Left hindlimb (tissue), 1 donor: ENCODE results near the gene GJA5.

Source experiments
- DNase-seq: peaks from one replicate; pipeline ENCODE4 v3.0.0-alpha.2; 2018

The GJA5 gene

DNA sequence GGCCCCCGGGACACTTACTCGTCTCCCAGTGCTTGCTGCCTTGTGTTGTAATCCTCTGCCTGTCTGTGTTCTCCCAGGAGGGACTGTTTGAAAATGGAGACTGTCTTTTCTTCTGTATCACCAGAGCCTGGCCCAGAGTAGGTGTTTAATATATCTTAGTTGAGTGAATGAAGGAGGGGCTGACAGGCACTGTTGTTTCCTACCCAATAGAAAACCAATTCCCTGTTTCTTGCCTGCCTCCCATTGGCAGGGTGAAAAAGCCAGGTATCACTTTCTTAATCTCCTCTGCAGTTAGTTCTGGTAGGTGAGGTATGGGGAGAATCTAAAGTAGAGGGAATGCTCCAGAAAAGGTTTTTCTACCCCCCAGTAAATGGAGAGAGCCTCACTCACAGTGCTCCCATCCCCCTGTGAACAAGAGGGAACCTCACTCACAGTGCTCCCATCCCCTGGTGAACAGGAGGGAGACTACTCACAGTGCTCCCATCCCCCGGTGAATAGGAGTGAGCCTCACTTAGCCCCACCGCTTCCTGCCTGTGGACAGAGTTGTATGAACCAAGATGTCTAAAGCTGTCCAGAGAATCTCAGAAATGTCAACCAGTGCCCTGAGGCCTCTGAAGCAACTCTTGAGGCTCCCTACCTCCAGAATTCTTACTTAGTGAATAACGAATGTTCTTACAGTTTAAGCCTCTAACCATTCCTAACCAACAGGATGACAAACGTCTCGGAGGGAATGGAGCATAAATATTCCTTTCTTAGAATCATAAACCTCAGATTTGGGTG lies at the start of gene GJA5:
Gene GJA5 (minus strand): TSS at position 122 of the 780 bp plus-strand sequence. CDS start 1,364 bp downstream, outside the sequence.
- DNase-seq, result no peak

DNA sequence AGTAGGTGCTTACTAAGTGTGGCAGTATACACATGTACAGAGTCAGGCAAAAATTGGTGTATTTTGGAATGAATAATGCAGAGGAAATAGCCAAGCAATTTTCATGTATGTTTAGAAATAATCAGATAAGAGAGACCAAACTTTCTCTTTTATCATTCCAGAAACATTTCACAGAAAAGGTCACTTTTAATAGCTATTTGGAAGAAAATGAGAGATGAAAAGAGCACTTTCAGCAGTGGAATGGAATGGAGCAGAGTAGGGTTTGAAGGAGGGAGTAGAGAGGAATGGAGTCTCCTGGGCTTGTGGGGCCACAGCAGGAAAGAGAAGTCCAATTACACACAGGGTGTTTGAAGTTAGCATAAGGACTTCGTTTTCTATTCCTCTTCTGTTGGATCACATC lies 48.8 kb upstream of the GJA5 start:
- DNase-seq, result no peak

- DNase-seq, result no peak
Measured at GRCh38 chr1:147808025-147808424, 47.6 kb upstream of the GJA5 start.

- DNase-seq, result no peak
Measured at GRCh38 chr1:147807405-147807804, 47.0 kb upstream of the GJA5 start.

GRCh38 chr1:147804942-147805723 lies 44.7 kb upstream of the GJA5 start:
- no peak for DNase-seq

GRCh38 chr1:147800804-147801203 lies 40.4 kb upstream of the GJA5 start:
- no peak for DNase-seq

DNA sequence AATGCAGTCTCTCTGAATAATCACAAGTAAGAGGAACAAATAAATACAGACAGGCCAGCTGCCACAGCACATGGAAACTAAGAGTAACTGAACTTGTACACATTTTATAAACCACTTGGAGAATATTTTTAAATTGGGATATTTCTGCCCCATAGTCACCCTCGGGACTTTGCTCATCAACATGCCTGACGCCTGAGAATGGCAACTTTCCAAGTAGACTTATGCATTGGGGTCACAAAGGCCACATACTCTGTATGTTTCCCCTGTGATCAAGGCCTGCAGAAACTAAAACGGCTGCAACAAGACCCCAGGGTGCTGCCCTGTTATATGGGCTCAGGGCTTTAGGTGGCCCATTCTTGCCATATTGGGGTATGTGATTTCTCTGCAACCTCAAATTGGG lies 38.3 kb upstream of the GJA5 start:
- no peak for DNase-seq

DNA sequence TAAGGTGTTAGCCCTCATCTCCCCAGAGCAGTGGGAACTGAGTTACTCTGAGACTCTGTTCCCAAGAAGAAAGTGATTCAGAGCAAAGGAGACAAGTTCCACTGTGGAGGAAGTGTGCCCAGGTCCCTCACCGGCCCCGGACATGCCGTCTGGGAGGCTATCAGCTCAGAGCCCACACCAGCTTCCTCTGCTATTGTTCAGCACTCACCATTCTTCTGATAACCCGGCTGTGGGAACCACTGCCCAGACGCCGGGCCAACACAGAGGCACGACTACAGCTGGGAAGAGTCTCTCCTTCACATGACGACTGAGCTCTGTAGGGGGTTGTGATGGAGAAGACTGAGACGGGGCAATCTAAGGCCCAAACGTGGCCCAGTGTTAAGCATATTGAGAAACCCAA lies 34.2 kb upstream of the GJA5 start:
- no peak for DNase-seq

DNA sequence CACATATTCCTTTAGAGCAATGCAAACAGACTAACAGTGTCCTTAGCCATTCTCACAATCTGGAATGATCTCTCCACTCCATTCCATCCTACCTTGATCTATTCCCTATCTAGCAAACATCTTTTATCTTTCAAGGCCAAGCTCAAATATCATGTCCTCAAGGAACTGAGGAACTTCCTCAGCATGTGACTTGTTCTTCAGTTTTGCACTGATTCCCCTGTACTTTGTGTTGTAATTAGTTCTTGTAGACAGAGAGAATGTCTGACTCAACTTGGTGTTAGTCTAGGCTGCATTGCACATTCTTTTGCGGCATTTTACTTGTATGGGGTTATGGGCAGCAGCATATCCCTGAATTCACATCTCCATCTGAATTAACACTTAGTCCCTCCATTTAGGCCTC lies 31.5 kb upstream of the GJA5 start:
- DNase-seq, result no peak

DNA sequence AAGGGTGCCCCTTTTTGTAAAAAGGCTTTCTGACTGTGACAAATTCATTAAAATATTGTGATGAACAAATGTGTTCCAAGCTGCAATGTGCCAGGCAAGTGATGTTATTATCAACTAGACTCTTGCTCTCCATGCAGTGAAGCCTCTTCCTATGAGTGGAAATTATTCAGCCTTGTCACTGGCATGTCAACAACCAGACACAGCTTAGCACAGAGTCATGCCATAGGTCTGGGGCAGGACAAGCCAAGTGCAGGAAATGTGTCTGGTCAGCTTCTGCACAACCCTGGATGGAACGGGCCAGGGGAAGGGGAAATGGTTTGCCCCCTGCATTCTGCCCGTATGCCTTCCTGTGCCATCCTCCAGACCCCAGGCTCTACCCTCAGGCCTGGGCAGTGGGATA lies 27.4 kb upstream of the GJA5 start:
- no peak for DNase-seq

- no peak for DNase-seq
Measured at GRCh38 chr1:147786536-147786935, 26.1 kb upstream of the GJA5 start.

- DNase-seq, result no peak
Measured at GRCh38 chr1:147785794-147786506, 25.5 kb upstream of the GJA5 start.

GRCh38 chr1:147784941-147785340 lies 24.5 kb upstream of the GJA5 start:
- no peak for DNase-seq

DNA sequence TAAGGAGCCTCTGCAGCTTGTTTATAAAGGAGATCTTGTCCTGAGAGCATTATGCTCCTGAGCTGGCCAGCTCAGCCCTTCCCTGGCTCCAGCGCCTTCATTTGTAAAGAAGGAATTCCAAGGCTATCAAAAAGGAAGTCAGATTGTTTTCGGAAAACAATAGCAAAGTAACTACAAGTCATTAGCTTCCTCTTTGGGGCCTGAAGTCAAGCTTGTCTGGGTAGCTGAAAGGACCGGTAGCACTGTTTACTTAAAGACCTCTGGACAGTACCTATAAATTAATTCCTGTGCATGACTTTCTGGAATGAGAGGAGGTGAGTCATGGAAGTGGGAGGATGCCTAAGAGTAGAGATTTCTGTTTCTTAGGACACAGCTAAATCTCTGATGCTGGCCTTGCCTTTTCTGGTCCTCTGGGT lies 20.7 kb upstream of the GJA5 start:
- no peak for DNase-seq

GRCh38 chr1:147777694-147778093 lies 17.3 kb upstream of the GJA5 start:
- no peak for DNase-seq

GRCh38 chr1:147773215-147773715 lies 12.9 kb upstream of the GJA5 start:
- DNase-seq, result no peak

GRCh38 chr1:147772570-147772969 lies 12.2 kb upstream of the GJA5 start:
- no peak for DNase-seq

DNA sequence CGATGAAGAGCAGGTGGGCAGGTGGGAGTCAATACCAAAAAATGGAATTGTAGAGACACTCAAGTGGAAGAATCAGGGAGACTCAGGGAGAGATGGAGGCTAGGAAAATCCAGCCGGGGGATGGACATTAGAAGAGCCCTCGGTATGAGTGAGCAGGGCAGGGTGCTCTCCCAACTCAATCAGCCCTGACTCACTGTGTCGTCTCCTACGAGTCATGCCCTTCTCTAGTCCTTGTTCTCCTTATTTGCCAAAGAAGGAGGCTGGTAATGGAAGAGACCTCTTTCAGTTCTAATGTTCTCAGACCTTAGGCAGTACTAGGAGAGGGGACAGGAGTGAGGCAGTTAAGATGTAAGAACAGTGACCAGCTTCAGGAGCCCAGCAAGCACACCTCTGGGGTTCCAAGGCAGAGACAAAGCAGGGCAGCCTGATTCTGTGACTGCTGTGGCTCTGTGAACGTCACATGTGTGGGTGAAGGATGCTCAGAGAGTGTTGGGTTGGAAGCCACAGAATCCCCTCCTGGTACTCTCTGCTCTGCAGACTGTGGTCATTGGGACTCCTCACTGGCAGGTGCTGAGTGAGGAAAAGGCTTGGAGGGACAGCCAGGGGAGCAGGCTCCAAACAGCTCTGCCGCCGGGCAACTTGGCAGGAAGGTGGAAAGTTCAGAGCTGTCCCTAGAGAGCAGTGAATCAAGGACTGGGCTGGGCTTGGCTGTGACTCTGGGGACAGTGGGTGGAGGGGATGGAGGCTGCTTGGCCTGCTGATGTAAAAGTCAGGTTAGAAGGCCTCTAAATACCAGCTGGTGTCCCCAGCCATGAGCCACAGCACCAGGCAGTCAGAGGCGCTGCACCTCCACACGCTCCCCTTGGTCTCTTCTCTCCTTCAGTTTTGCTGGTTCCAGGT lies 11.1 kb upstream of the GJA5 start:
- no peak for DNase-seq

GRCh38 chr1:147769106-147769505 lies 8.7 kb upstream of the GJA5 start:
- DNase-seq, result no peak

- no peak for DNase-seq
Measured at GRCh38 chr1:147768582-147768981, 8.2 kb upstream of the GJA5 start.

DNA sequence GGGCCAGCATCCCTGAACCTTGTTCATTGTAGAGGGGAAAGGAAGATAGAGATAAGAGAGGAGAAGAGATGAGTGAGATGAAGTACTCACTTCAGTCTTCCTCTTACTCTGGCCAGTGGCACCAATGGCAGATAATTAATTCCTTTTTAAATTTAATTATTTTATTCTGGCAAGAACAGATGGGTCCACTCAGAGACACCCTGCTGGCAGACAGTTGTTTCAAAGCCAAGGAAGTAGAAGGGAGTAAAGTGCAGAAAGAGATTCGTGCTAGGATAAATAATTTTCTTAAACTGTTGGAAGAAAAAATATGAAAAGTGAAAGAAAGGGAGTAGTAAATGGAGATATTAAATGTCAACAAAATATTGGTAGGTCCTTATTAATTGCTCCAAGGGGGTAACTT lies 7.7 kb upstream of the GJA5 start:
- no peak for DNase-seq
